ENCODE data around the gene ELAVL3.

DNA sequence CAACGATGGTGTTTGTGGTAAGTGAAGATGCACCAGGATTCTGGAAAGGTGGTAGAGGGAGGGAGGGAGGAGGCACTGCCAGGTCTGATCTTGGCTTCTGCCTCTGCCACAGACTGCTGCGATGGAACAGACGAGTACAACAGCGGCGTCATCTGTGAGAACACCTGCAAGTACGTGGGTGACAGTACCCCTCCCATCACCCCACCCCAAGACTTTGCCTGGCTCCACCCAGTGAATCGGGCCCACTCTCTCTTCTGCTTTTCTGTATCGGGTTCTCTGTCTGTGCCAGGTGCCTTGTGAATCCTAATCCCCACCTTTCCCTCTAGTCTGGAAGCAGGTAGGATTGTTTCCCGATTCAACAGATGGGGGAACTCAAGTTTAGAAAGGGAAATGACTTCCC, 42.9 kb downstream of the ELAVL3 start:
- no peak for TF ChIP-seq POLR2A (IDR thresholded peaks at IDR 0.05)
- TF ChIP-seq, protein P1, sequence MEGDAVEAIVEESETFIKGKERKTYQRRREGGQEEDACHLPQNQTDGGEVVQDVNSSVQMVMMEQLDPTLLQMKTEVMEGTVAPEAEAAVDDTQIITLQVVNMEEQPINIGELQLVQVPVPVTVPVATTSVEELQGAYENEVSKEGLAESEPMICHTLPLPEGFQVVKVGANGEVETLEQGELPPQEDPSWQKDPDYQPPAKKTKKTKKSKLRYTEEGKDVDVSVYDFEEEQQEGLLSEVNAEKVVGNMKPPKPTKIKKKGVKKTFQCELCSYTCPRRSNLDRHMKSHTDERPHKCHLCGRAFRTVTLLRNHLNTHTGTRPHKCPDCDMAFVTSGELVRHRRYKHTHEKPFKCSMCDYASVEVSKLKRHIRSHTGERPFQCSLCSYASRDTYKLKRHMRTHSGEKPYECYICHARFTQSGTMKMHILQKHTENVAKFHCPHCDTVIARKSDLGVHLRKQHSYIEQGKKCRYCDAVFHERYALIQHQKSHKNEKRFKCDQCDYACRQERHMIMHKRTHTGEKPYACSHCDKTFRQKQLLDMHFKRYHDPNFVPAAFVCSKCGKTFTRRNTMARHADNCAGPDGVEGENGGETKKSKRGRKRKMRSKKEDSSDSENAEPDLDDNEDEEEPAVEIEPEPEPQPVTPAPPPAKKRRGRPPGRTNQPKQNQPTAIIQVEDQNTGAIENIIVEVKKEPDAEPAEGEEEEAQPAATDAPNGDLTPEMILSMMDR (IDR thresholded peaks at IDR 0.05): no peak

Data from thyroid gland (tissue), 4 donors.